Sigmoid colon (tissue), 4 donors: ENCODE results near the gene GNA12.

Experiments
- CTCF ChIP-seq, 4 experiments: fragments of 450-650 bp in 3 of 4; fragments of 200-600 bp in 1 of 4; IDR thresholded peaks; one replicate each; pipeline ENCODE4 v1.5.1; 2016 to 2019; ENCODE audit warnings: antibody characterized with exemption in 4 of 4, mild to moderate bottlenecking in 3 of 4, moderate library complexity in 2 of 4
- EP300 ChIP-seq, 4 donors: sonication (generic); formaldehyde crosslinking; IDR thresholded peaks; one replicate each; pipeline ENCODE4 v1.6.1; 2017; ENCODE audit warnings: antibody characterized with exemption in 4 of 4
- POLR2A ChIP-seq, 2 donors: fragments of 450-650 bp; IDR thresholded peaks; one replicate each; pipeline ENCODE4 v1.6.1; 2016; ENCODE audit warnings: antibody characterized with exemption in 2 of 2, mild to moderate bottlenecking in 2 of 2, moderate library complexity in 2 of 2
- POLR2AphosphoS5 ChIP-seq, 4 donors: sonication (generic); formaldehyde crosslinking; IDR thresholded peaks; one replicate each; pipeline ENCODE4 v1.6.1; 2017; ENCODE audit warnings: antibody characterized with exemption in 4 of 4

- no peak for TF ChIP-seq CTCF (IDR thresholded peaks at IDR 0.05)
- TF ChIP-seq POLR2A (IDR thresholded peaks at IDR 0.05) = no peak
- TF ChIP-seq POLR2AphosphoS5 (IDR thresholded peaks at IDR 0.05) = no peak
- no peak for TF ChIP-seq EP300 (IDR thresholded peaks at IDR 0.05)
Measured at GRCh38 chr7:2824678-2825461, 19.2 kb downstream of the GNA12 start.
